ENCODE measurements around the gene HIVEP3.

DNA sequence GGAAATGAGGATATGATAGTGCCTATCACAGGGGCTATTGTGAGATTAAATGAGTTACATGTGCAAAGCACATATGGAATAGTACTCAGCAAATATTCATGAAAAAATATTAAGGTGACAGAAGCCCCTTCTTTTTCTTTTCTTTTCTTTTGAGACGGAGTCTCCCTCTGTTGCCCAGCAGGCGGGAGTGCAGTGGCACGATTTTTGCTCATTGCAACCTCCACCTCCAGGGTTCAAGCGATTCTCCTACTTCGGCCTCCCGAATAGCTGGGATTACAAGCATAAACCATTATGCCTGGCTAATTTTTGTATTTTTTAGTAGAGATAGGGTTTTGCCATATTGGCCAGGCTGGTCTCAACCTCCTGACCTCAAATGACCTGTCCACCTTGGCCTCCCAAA, 139.4 kb downstream of the HIVEP3 start:
- TF ChIP-seq, protein P1, sequence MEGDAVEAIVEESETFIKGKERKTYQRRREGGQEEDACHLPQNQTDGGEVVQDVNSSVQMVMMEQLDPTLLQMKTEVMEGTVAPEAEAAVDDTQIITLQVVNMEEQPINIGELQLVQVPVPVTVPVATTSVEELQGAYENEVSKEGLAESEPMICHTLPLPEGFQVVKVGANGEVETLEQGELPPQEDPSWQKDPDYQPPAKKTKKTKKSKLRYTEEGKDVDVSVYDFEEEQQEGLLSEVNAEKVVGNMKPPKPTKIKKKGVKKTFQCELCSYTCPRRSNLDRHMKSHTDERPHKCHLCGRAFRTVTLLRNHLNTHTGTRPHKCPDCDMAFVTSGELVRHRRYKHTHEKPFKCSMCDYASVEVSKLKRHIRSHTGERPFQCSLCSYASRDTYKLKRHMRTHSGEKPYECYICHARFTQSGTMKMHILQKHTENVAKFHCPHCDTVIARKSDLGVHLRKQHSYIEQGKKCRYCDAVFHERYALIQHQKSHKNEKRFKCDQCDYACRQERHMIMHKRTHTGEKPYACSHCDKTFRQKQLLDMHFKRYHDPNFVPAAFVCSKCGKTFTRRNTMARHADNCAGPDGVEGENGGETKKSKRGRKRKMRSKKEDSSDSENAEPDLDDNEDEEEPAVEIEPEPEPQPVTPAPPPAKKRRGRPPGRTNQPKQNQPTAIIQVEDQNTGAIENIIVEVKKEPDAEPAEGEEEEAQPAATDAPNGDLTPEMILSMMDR (IDR thresholded peaks at IDR 0.05; ENCODE audit: insufficient read depth, low read length), result no peak
- TF ChIP-seq POLR2AphosphoS5 (IDR thresholded peaks at IDR 0.05; ENCODE audit: low read depth), result no peak
- TF ChIP-seq, protein P2, sequence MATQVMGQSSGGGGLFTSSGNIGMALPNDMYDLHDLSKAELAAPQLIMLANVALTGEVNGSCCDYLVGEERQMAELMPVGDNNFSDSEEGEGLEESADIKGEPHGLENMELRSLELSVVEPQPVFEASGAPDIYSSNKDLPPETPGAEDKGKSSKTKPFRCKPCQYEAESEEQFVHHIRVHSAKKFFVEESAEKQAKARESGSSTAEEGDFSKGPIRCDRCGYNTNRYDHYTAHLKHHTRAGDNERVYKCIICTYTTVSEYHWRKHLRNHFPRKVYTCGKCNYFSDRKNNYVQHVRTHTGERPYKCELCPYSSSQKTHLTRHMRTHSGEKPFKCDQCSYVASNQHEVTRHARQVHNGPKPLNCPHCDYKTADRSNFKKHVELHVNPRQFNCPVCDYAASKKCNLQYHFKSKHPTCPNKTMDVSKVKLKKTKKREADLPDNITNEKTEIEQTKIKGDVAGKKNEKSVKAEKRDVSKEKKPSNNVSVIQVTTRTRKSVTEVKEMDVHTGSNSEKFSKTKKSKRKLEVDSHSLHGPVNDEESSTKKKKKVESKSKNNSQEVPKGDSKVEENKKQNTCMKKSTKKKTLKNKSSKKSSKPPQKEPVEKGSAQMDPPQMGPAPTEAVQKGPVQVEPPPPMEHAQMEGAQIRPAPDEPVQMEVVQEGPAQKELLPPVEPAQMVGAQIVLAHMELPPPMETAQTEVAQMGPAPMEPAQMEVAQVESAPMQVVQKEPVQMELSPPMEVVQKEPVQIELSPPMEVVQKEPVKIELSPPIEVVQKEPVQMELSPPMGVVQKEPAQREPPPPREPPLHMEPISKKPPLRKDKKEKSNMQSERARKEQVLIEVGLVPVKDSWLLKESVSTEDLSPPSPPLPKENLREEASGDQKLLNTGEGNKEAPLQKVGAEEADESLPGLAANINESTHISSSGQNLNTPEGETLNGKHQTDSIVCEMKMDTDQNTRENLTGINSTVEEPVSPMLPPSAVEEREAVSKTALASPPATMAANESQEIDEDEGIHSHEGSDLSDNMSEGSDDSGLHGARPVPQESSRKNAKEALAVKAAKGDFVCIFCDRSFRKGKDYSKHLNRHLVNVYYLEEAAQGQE (IDR thresholded peaks at IDR 0.05; ENCODE audit: insufficient replicate concordance, low read depth), result no peak
- TF ChIP-seq GABPA (IDR thresholded peaks at IDR 0.05; ENCODE audit: low read depth), result no peak
- TF ChIP-seq SPI1 (IDR thresholded peaks at IDR 0.05; ENCODE audit: borderline replicate concordance, low read depth), result no peak
